Skeletal muscle cell (primary cell): ENCODE results near the gene NLGN4Y.
A peak's percentile ranks its signal among the peaks of the same experiment; 100 is the strongest.

Experiments used
- DNase-seq: peaks from one replicate; pipeline ENCODE4 v3.0.0-alpha.2; 2010; ENCODE audit warnings: low read depth
- H3K4me3 ChIP-seq: 2 replicates; pipeline ENCODE4 v1.5.1; 2011; ENCODE audit warnings: low read depth, mild to moderate bottlenecking, control low read depth, low read length, moderate library complexity

Gene NLGN4Y

GRCh38 chrY:14637551-14637950 is 113.2 kb downstream of the NLGN4Y start:
- no peak for DNase-seq
- no peak overlapping the region for H3K4me3 ChIP-seq

- H3K4me3 ChIP-seq = no peak overlapping the region
- no peak for DNase-seq
Observed at GRCh38 chrY:14641853-14642252, 117.5 kb downstream of the NLGN4Y start.

GRCh38 chrY:14644157-14644952 is 120.0 kb downstream of the NLGN4Y start:
- DNase-seq = peak; percentile 51
- no peak overlapping the region for H3K4me3 ChIP-seq

GRCh38 chrY:14679181-14679580 is 154.9 kb downstream of the NLGN4Y start:
- DNase-seq = no peak
- no peak overlapping the region for H3K4me3 ChIP-seq

- no peak overlapping the region for H3K4me3 ChIP-seq
- peak; percentile 18 for DNase-seq
Observed at GRCh38 chrY:14694543-14694942, 170.2 kb downstream of the NLGN4Y start.

GRCh38 chrY:14708158-14708557 is 183.8 kb downstream of the NLGN4Y start:
- H3K4me3 ChIP-seq = no peak overlapping the region
- no peak for DNase-seq

- no peak for DNase-seq
- no peak overlapping the region for H3K4me3 ChIP-seq
Observed at GRCh38 chrY:14741596-14741995, 217.3 kb downstream of the NLGN4Y start.

GRCh38 chrY:14748329-14748728 is 224.0 kb downstream of the NLGN4Y start:
- DNase-seq = no peak
- no peak overlapping the region for H3K4me3 ChIP-seq

GRCh38 chrY:14755571-14755970 is 231.2 kb downstream of the NLGN4Y start:
- H3K4me3 ChIP-seq = no peak overlapping the region
- no peak for DNase-seq

GRCh38 chrY:14762903-14763302 is 238.6 kb downstream of the NLGN4Y start:
- no peak for DNase-seq
- H3K4me3 ChIP-seq = no peak overlapping the region

GRCh38 chrY:14763600-14763999 is 239.3 kb downstream of the NLGN4Y start:
- DNase-seq = no peak
- H3K4me3 ChIP-seq = no peak overlapping the region

- no peak for DNase-seq
- no peak overlapping the region for H3K4me3 ChIP-seq
Observed at GRCh38 chrY:14778208-14778607, 253.9 kb downstream of the NLGN4Y start.

GRCh38 chrY:14793104-14793503 is 268.8 kb downstream of the NLGN4Y start:
- no peak overlapping the region for H3K4me3 ChIP-seq
- DNase-seq = no peak

- H3K4me3 ChIP-seq = no peak overlapping the region
- DNase-seq = no peak
Observed at GRCh38 chrY:14793674-14794073, 269.3 kb downstream of the NLGN4Y start.

GRCh38 chrY:14798010-14798409 is 273.7 kb downstream of the NLGN4Y start:
- H3K4me3 ChIP-seq = no peak overlapping the region
- DNase-seq = no peak

GRCh38 chrY:14801096-14801495 is 276.8 kb downstream of the NLGN4Y start:
- no peak for DNase-seq

GRCh38 chrY:14802125-14802524 is 277.8 kb downstream of the NLGN4Y start:
- H3K4me3 ChIP-seq = no peak overlapping the region
- no peak for DNase-seq

More at GRCh38 chrY:14801096-14801495, 276.8 kb downstream of the NLGN4Y start:
- H3K4me3 ChIP-seq = no peak overlapping the region

GRCh38 chrY:14804041-14804440 is 279.7 kb downstream of the NLGN4Y start:
- DNase-seq = no peak
- no peak overlapping the region for H3K4me3 ChIP-seq

- H3K4me3 ChIP-seq = no peak overlapping the region
- no peak for DNase-seq
Observed at GRCh38 chrY:14818452-14818851, 294.1 kb downstream of the NLGN4Y start.

GRCh38 chrY:14822201-14822600 is 297.9 kb downstream of the NLGN4Y start:
- no peak overlapping the region for H3K4me3 ChIP-seq
- DNase-seq = peak; percentile 66

GRCh38 chrY:14822906-14823305 is 298.6 kb downstream of the NLGN4Y start:
- H3K4me3 ChIP-seq = no peak overlapping the region
- no peak for DNase-seq
